ENCODE measurements around the gene LCNL1.

The LCNL1 gene

DNA sequence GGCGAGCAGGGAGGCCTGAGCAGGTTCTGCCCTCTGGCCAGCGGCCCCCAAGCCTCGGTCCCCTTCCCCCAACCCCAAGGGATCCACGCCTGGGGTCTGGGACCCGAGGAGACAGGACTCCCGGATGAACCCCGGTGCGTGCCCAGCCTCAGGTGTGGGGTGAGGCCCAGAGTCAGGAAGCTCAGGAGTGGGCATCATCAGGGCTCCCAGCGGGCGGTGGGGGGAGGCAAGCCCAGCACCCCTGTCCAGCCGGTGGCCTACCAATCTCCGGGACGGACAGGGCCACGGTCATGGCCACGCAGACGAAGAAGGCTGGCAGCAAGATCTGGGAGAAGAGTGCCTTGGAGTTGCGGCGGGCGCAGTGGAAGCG is 30.8 kb downstream of the LCNL1 start:
- DNase-seq, result no peak

DNA sequence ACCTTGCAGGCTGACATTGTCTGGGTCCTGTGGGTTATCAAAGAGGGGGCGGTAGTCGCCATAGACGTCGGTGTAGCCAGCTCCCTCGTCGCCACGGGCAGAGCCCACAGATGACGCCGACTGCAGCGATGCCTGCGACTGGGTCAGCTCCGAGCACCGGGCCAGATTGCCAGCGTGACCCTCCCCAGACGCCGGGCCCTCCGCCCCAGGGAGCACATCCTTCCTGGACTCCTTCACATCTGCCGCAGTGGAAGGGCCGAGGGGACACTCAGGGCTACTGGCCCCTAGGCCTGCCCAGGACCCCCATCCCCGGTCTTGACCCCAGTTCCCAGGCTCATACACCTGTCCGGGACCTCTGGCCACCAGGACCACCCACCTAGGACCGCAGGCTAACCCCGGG is 31.4 kb downstream of the LCNL1 start:
- no peak for DNase-seq

DNA sequence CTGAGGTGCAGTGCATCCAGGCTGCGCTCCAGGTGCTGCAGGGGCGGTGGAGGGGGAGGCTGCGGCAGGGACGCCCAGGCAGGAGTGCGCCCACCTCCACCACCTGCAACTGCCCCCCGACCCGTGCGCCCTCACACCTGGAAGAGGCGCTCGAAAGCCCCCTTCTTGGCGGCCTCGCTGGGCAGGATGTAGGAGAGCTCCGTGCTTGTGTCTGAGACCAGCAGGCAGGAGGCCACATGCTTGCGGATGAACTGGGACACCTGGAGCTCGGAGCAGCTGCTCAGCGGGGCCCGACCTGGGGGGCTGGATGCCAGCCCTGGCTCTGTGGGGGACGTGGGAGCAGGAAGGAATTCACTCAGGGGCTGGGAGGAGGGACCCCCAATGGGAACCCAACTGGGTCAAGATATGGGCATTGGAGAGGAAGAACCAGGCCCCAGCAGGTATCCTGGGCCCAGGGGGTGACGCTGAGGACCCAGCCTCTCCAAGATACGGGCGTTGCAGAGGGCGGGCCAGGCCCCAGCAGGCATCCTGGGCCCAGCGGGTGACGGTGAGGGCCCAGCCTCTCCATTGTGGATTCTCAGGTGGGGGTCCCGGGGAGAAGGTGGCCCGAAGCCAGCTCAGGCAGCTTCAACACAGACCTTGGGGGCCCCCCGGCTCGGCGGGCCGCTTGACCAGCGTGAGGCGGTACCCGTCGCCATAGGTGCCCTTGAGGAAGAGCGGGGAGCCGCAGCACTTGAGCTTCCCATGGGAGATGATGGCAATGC is 32.2 kb downstream of the LCNL1 start:
- no peak for DNase-seq

DNA sequence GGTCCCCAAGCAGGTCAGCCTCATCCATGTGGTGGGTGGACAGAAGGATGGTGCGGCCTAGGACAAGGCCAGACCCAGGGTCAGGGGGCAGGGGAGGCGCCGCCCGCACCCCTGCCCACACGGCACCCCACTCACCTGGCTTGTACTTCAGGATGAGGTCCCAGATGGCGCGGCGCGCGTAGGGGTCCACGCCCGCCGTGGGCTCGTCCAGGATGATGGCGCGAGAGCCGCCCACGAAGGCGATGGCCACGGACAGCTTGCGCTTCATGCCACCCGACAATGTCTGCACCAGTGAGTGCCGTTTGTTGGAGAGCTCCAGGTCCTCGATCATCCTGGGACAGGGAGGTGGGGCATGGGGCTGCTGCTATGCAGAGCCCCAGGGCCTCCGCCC is 32.7 kb downstream of the LCNL1 start:
- no peak for DNase-seq

DNA sequence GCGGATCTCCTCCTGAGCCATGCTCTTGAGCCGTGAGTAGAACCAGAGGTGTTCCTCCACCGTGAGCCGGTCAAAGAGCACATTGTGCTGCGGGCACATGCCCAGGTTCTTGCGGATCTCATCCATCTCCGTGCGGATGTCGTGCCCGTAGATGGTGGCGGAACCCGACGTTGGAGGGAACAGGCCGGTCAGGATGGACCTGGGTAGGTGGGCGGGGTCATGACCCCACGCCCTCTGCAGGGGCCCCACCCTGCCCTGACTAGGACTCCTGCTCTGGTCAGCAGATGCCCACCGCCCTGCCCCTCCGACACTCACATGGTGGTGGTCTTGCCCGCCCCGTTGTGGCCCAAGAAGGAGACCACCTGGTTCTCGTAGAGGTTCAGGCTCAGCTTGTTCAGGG is 33.2 kb downstream of the LCNL1 start:
- no peak for DNase-seq

DNA sequence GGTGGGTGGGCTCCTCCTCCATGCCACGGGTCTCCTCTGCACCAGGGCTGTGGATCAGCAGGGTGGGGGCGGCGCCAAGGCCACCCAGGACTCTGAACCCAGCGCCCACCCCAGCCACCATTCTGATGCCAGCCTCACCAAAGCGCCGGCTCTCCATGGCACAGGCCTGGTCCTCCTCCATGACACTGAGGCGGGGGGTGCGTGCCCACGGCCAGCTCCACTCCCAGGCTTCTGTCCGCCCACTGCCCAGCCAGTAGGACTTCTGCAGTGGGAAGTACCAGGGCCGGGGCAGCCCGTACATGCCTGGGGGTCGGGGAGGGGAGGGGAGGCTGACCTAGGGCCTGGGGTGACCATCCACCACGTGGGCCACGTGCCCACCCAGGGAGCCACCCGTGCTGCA is 33.6 kb downstream of the LCNL1 start:
- DNase-seq, result no peak

DNA sequence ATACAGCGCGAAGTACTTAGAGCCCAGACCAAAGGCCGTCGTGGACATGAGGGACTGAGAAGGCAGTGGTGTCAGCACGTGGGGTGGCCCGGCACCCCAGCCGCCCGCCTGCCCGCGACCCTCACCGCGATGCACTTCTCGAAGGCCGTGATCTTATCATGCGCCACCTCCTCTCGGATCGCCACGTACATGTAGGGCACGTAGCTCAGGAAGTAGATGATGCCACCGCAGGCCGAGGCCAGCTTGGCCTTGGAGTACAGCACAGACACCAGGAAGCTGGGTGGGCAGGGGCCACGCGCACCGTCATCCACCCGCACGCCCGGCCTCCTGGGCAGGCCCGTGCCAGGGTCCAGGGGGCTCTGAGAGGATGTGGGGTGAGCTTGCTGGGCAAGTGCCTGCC is 34.3 kb downstream of the LCNL1 start:
- no peak for DNase-seq

DNA sequence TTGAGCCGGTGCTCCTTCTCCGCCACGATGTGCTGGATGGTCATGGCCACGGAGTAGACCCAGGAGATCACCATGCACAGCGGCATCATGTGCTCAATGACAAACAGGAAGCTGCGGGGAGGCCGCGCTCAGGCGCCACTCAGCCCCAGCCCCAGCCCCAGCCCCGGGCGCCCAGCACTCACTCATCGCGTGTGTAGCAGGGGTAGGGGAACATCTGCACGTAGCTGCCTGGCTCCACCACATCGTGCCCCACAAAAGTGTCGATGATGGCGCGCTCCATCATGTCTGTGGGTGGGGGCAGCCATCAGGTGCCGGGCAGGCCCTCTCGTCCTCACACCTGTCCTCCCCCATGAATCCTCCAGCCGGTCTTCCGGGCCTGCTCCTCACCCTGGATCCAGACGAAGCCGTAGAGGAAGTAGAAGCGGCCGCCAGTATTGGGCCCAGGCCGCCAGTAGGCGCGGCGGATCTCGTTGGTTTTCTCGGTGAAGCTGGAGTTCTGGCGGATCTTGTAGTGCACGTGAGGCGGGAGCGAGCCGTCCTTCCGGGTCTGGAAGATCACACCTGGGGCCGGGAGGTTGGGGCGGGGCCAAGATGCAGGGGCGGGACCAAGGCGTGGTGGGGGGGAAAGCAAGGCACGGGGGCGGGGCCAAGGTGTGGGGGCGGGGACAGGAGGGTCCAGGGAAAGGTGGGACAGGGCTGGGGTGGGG is 35.2 kb downstream of the LCNL1 start:
- DNase-seq, result no peak

DNA sequence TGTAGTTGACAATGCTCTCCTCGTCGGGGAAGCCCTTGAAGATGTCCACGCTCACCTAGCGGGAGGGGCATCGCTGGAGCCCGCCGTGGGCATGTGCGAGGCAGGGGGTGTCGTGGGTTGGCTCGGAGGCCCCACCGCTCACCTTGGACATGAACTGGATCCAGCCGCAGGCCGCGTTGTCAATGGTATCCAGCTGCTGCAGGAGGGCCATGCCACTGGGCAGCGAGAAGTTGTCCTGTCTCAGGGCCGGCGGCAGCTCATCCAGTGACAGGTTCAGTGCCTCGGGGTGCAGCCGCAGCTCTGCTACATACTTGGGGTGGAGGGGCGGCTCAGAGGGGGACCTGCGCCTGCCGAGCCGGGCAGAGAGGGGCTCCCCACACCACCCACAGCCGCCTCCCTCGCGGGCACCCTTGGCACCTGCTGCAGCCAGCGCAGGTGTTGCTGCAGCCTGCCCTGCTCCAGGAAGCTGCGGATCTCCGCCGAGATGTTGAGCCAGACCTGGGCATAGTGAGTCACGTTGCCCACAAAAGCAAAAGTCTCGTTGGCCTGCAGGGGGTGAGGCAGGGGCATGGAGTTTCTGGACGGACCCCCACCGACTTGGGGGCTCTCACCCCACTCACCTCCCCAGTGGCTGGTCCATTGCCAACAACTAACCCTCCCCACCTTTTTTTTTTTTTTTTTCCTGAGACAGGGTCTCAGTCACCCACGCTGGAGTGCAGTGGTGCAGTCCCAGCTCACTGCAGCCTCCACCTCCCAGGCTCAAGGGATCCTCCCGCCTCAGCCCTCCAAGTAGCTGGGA is 36.2 kb downstream of the LCNL1 start:
- DNase-seq, result no peak

DNA sequence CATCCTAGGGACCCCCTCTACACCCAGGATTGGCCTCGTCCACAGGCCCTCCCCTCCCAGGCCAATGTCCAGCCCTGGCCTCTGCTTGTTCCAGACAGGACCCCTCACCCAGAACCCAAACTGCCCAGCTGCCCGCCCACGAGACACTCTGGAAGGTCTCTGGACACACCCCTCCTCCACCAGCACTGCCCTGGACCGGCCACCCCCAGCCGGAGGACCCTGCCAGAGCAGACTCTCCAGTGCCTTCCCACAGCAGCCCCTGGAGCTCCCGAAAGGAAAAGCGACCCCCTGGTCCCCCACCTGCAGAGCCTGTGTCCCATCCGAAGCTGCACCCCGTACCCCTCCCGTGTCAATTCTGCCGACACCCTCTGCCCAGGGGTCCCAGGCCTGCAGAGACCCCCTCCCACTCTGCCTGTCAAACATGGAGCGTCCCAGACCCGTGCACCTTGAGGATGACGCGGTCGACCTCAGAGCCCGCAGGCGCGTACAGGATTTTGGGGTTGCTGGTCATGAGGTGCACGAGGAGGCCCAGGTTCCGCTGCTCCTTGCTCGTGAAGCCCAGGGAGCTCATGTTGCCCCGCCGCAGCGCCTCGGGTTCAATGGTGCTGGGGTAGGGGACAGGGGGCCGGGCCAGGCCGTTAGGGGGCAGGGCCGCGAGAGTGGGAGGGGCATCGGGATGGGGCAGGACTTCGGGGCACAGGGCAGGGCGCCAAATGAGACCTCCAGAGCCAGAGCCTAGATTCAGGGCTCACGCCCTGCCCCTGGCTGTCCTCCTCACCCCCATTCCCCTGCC is 37.3 kb downstream of the LCNL1 start:
- DNase-seq, result no peak

DNA sequence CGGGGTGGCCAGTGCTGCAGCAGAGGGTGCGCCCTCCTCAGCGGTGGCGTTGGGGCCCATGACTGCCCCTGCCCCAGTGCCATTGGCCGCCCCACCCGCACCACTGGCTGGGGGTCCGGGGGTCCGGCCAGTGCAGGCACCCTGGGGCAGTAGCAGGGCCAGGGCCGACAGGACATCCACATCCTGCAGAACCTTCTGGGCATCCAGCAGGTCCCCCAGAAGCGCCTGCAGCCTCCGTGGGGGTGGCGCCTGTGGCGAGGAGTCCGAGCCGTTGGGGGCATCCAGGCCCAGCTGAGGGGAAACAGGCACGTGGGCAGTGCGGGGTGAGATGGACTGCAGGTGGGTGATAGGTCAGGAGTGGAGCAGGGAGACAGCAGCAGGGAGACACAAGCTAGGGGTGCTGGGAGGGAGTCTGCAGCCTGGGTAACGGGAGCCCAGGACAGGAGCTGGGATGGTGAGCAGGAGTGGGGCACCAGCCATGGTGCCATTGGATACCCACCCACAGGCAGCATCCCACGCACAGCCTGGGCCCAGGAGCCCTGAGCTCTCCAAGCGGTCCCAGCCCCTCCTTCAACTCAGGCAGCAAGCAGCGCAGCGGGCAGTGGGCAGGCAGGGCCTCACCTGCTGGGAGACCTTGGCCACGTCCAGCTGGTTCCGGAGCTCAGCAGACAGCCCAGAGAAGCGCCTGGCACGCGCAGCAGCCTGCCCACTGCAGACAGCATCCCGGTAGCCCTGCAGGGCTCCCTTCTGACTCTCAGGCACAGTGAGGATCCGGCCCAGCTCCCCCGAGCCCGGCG is 38.2 kb downstream of the LCNL1 start:
- DNase-seq, result no peak

DNA sequence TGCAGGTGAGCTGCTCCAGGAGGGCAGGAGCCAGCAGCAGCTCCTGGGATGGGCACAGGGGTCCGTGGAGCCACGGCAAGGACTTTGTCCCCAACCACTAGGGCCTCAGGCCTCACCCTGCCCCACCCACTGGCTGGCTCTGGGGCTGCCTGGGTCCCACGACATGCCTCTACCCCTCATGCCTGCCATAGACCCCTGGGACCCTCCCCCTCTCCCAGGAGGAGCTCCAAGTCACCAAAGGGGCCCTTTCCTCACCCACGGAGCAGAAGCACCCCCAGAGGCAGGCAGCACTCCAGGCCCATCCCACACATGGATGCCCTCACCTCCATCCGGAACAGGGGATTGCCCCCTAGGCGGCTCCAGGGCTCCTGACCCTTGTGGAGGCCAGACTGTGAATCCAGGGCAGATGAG is 38.8 kb downstream of the LCNL1 start:
- no peak for DNase-seq

DNA sequence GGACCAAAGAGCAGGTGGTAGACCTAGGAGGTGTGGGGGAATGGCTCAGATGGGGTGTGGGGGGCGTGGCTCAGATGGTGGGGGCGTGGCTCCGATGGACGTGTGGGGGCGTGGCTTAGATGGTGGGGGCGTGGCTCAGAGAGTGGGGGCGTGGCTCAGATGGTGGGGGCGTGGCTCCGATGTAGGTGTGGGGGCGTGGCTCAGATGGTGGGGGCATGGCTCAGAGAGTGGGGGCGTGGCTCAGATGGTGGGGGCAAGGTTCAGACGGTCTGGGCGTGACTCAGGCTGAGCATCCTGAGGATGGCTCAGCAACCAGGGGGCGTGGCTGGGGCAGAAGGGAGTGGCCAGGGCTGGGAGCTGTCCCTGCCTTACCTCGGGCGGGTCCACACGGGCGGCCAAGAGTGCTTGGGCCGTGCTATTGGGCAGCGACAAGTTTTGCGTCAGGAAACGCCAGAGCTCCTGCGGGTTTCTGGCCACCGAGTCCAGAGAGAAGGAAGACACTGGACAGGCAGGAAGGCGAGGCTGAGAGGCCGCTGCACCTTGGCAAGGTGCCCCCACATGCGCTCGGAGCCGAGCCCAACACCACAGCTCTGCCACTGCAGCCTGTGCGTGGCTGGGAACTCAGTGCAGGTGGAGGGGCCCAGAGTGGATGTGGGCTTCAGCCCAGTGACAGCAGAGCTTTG is 39.3 kb downstream of the LCNL1 start:
- DNase-seq, result no peak

DNA sequence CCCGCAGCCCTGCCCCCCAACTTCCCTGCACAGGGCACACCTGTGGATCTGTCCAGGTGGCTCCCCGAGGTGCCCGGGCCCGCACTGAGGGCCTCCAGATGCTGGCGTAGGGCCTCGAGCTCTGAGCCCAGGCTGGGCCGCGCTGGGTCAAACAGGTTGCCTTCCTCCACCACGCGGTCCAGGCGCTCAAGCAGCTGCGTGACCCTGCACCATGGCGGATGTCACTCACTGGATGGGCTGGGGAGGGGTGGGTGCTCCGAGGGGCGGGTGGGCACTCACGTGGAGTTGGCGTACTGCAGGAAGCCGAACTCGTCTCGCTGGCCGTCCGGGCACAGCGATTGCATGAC is 39.8 kb downstream of the LCNL1 start:
- DNase-seq, result no peak

DNA sequence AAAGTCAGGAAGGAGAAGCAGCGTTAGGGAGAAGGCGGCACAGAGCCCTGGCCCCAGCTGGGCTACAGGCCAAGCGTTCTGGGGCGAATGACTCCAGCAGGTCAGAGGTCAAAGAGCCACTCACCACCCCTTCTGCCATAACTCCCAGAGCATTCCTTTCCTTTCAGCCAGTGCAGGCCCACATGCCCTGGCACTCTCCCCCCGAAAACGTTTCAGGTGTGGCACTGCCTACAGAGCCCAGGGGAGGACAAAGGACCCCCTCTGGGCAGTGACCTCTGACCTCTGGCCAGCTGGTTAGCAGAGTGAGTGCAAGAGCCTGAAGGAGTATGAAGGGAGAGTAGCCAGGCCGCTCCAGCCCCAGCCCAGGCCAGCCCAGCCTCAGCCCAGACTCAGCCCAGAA is 40.4 kb downstream of the LCNL1 start:
- no peak for DNase-seq

DNA sequence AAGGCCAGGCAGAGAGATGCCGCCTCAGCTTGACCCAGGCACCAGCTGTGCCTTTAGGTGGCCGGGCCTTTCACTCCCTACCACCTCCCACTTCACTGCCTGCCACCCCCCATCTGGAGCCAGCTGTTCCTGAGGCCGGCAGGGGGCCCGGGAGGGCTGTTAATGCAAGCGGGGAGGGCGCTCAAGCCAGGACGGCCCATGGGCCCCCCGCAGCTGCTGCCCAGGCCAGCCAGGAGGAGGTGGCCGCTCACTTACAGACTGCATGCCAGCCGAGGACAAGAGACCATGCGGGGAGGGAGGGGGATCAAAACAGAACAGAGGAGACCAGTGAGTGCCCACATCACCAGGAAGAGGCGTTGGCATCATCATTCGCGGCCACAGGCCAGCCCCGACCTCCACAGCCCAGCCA is 40.8 kb downstream of the LCNL1 start:
- no peak for DNase-seq

DNA sequence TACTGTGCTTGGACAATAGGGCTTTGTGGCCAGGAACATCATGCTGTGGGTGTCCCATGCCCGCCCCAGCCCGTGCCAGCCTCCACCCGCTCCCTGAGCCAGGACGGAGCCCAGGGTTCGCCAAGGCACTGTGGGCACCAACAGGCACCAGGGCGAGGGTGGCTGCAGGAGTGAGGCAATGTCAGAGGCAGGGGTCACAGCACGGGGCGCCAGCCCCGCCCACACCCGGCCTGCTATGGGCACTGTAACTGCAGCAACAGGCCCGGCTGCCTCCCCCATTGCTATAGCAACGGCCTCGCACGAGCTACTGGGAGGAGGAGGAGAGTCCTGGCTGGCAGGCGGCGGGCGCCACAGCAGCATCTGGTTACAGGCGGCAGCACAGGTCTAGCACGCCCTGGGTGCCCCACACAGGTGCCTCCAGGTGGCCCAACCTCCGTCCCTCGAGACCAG is 42.7 kb downstream of the LCNL1 start:
- peak; percentile 20 for DNase-seq

DNA sequence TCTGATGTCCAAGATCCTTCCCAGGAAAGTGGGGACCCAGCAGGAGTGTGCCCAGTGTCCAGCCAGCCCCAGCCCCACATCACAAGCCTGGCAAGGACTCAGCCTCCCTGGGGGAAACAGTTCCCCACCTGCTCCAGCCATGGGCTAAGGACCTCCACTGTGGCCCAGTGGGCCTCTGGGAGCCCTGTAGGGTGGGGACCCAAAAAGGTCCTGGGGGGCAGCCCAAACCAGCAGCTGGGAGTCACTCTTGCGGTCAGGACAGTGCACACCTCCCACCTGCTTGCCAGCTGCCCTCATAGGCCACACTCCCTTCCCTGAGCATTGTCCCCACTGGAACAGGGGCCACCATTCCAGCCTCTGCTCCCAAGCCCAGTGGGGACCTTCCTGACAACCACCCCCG is 43.6 kb downstream of the LCNL1 start:
- DNase-seq, result no peak

DNA sequence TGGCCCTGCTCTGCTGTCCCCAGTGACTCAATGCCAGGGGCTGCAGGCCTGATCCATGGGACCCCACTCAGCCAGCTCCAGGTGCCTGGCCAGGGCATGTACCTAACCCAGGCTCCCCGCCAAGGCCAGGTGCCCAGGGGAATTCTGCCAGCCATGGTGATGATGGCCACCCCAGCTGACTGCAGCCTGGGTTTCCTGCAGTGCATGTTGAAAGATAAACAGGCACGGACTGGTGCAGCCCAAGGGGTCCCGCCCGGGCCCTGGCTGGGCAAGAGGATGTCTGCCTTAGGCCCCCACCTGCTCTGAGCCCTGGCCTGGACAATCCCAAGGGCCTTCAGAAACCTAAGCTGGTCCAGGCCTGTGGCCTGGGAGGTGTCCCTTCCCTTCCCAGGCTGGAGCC is 44.0 kb downstream of the LCNL1 start:
- peak; percentile 31 for DNase-seq

DNA sequence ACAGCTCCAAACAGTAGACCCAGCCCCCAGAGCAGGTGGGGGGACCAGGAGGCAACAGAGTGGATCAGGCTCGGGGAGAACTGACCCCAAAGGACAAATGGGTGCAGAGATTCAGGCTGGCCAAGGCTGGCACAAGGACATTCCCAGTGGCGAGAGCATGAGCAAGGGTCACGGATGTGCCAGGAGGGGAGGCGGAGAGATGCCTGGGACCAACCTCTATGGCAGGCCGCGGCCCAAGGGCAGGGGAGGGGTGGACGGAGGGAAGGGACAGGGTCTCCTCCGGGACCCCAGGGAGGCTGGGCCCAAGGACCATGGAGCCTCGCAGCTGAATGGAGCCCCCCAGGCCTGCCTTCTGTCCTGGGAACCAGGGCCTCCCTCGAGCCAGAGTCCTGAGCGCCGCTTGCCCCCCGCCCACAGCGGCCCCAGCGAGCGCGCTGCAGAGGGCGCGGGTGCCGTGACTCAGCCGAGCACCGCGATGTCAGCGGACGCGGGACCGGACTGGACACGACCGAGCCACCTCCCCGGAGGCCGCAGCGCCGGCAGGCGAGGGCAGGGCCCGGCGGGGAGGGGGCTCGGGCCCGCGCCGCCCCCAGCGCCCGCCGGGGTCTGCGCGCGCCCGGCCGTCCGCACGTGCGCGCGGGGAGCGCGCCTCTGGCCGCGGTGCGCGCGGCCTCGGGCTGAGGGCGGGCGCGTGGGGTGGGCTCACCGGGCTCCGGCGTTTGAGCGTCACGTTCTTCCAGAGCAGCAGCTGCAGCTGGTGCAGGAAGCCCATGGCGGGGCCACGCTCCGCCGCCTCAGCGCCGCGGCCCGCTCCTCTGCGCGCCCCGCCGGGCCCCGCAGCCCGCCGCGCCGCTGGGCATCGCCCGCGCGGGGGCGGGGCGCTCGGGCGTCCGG is 44.8 kb downstream of the LCNL1 start, which contains the start of gene ABCA2:
Gene ABCA2 (minus strand): TSS at position 869 of the 894 bp plus-strand sequence. CDS start 97 bp downstream, at position 772.
- DNase-seq, result no peak
